ENCODE results near the gene NHLRC4.

Gene NHLRC4

DNA sequence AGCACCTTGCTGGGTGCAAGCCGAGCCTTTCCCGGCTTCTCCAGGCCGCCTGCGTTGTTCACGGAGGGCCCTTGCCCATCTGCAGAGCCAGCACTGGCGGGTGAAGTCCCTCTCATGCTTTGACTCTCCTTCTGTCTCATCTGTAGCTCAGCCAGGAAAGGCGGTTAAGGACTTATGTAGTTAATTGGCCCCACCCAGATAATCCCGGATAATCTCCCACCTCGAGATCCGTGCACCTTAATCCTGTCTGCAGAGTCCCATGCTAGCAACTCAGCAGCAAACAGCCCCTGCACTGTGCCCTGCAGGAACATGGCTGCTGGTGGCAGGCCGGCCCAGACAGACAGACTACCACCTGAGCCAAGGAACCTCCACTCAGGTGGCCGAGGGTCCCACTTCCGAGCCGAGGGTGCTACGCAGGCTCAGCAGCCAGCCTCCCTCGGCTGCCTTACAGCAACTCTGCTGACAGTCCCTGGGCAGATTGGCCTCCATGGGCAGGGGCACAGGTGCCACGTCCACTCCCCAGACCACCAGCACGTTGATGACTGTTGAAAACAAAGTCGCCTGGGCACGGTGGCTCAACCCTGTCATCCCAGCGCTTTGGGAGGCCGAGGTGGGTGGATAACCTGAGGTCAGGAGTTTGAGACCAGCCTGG, 40.0 kb downstream of the NHLRC4 start:
- no peak for DNase-seq

DNA sequence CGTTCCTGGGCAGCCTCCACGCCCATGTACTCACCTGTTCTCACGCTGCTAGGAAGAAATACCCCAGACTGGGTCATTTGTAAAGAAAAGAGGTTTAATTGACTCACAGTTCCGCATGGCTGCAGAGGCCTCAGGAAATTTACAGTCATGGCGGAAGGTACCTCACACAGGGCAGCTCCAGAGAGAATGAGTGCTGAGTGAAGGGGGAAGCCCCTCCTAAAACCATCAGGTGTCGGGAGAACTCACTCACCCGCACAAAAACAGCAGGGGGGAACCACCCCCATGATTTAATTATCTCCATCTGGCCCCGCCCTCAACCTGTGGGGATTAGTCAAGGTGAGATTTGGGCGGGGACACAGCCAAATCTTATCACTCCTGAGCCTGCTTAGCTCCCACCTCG, 41.2 kb downstream of the NHLRC4 start:
- no peak for DNase-seq

DNA sequence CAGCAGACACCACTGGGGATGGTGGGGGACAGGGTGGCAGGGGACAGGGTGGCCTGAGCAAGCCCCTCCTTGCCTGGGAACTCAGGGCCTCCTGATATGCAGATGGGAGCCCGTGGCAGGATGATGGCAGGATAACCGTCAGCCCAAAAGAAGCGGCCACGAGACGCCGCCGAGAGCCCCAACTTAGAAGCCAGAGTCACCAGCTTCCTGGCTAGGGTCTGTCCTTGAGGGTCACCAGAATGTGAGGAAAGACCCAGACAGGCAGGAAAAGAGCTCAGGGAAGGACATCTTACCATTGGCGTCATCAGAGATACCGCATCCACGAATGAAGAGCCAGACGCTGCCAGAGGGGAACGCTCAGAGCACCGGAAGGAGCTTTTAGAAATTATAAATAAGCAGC, 42.5 kb downstream of the NHLRC4 start:
- no peak for DNase-seq

DNA sequence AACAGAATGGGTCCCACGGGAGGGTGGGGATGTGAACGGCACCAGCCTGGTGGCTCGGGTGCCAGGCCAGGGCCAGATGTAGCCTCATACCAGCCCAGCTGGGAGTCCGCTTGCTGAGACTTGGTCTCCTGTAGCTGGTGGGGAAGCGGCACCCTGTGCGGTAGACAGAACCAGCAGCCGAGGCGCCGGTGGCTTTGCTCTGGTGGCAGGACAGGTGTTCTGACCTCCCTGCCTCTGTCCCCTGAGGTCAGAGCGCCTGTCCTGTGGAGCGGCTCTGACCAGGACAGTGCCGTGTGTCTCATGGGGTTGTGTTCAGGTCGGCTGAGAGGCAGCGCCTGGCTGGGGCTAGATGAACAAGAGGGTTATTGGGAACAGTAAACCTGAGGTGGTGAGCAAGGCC, 43.2 kb downstream of the NHLRC4 start:
- no peak for DNase-seq

DNA sequence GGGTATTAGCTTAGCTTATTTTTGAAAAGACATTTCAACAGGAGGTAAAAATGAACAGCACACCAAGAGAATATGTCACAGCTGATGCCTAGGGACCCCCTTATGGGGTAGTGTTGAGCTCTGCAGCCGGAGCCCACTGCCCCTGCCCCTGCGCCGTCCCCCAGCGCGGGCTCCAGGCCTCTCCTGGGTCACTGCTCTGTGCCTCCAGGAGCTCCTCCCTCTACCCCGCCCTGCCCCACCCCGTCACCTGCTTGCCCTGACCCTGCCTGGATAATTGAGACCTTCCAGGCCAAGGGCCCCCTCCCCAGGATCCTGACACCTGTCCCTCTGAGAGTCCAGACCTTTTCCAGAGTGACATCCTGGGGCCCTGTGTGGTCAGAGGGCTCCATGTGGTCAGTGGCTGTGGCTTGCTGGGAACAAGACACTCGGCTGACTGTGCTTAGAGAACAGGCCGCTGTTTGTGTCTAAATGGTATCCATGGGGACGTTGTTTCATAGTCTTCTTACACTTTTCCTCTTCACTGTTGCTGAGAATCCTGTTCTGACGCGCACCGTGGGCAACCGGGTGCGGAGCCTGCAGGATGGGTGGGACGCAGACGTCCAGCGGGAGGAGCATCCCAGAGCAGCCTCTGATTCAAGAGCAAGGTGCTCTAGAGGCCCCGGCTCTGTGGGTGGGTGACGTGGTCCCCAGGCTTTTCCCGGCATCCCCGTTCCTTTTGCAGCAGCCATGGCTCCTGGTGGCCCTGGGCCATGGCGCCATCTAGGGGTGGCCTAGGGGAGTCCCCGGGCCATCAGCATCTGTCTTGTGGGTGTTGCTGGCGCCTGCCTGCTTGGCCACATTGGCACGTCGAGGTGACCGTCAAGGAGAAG, 43.9 kb downstream of the NHLRC4 start:
- no peak for DNase-seq

DNA sequence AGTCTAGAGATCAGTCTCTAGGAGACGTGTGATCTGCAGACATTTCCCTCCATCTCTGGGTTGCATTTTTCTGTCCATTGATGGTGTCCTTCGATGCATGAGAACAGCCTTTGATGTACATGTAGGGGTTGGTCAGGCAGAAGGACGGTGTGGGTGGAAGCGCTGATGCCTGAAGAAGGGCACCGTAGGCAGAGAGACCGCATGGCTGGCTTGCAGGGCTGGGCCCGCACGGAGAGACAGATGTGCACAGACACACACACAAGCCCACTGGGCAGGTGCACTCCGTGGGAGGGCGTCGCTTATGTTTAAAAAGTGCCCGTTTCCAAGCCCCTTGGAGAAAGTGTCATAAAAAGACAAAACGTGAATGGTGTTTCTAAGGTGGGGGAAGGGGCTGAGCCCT, 48.3 kb downstream of the NHLRC4 start:
- DNase-seq = no peak

DNA sequence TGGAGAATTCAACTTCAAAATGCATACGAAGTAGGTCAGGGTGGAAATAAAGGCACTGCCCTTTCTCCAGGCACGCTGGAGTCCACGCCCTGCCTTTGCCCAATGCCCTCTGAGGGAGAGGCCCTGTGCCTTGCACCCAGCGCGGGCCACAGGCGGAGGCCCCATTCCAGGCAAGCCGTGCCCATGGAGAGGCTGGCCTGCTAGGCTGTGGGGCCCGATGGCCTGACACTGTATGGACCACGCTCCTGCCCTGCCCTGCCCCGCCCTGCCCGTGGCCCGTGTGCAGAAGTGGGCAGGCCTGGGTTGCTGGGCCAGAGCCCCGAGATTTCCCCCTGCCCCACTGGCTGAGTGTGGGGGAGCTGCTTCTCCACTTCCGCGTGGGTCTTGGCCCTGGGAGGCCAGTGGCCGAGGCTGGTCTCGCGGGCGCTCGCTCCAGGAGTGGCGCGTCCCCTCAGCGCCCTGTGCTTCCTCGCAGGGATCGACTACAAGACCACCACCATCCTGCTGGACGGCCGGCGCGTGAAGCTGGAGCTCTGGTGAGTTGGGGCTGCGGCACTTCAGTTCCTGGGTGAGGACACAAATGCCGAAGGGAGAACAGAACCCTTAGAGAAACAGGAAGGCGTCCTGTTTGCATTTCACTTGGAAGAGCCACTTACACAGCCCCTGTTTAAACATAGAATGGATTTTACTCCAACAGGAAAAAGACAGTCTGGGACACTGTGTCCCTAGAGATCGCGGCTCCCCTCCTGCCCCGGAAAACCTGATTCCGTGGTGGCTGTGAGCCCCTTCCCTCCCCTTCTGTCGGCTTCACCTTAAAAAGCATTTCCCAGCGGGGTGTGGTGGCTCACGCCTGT, 50.2 kb downstream of the NHLRC4 start:
- no peak for DNase-seq

DNA sequence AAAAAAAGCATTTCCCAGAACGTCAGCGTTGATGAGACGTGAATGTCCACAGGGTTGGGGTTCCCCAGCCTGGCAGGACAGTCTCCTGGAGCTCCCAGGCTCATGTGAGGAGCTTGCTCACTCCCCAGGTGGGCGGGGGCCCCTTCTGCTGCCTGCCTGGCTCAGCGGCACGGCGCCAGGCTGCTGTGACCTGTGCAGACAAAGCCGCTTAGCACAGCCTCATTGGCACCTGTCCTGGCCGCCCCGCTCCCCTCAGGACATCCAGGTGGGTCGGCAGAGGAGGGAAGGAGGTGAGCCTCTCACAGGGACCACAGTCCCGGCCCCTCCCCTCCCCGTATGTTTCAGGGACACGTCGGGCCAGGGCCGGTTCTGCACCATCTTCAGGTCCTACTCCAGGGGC, 51.0 kb downstream of the NHLRC4 start:
- peak; percentile 20 for DNase-seq
